Type B pancreatic cell (in vitro differentiated cells): ENCODE measurements around the gene GFAP. TPM values are rescaled to one million over a fixed set of nuclear protein-coding genes. Genes with fewer than 3 reads are reported as not detected.

Experiments used
- DNase-seq: peaks from one replicate; pipeline ENCODE4 v3.0.0; 2021; ENCODE audit warnings: mixed read lengths; ENCODE audit not compliant: unreplicated experiment; ENCODE audit errors: extremely low spot score
- H3K27ac Mint-ChIP-seq: 2 replicates; pipeline ENCODE4 v1.8.0; 2021; ENCODE audit warnings: mild to moderate bottlenecking, mixed read lengths
- H3K27me3 Mint-ChIP-seq: 2 replicates; pipeline ENCODE4 v1.8.0; 2021; ENCODE audit warnings: mixed read lengths
- H3K36me3 Mint-ChIP-seq: 2 replicates; pipeline ENCODE4 v1.8.0; 2021; ENCODE audit warnings: mixed read lengths
- H3K4me1 Mint-ChIP-seq: one replicate; pipeline ENCODE4 v1.8.0; 2021; ENCODE audit warnings: mixed read lengths; ENCODE audit not compliant: unreplicated experiment
- H3K4me3 Mint-ChIP-seq: 2 replicates; pipeline ENCODE4 v1.8.0; 2021; ENCODE audit warnings: mild to moderate bottlenecking, mixed read lengths
- H3K9me3 Mint-ChIP-seq: 2 replicates; pipeline ENCODE4 v1.8.0; 2021; ENCODE audit warnings: mixed read lengths
- CTCF ChIP-seq: fragments of 200-600 bp; sonication (generic); conservative IDR thresholded peaks from 2 replicates; pipeline ENCODE4 v1.5.0; 2021; ENCODE audit warnings: antibody characterized with exemption, mild to moderate bottlenecking
- total RNA-seq: library from RNA; stranded (reverse); gene quantifications from 2 replicates; pipeline ENCODE4 v1.2.1, GENCODE V29; 2021; ENCODE audit warnings: low replicate concordance

The GFAP gene
- total RNA-seq, 1 donor from 2014 or later, result 0.10 TPM

GRCh38 chr17:44924107-44924544, 8.8 kb upstream of the GFAP start:
- no peak for TF ChIP-seq CTCF
- no peak for DNase-seq
- H3K4me1 Mint-ChIP-seq, result peaks cover 13% of the 10 kb centered on the region
- peaks cover 28% of the 10 kb centered on the region for H3K27me3 Mint-ChIP-seq
- no peak overlapping the region for H3K4me3 Mint-ChIP-seq
- peaks cover 4% of the 10 kb centered on the region for H3K36me3 Mint-ChIP-seq
- H3K27ac Mint-ChIP-seq, result no peak overlapping the region
- H3K9me3 Mint-ChIP-seq, result no peaks in the 10 kb centered on the region

GRCh38 chr17:44922746-44923470, 7.6 kb upstream of the GFAP start:
- no peak for DNase-seq
- Mint-ChIP-seq H3K9me3 (no peaks in the 10 kb centered on the region), H3K4me1 (peaks cover 13% of the 10 kb centered on the region), H3K27me3 (peaks cover 34% of the 10 kb centered on the region), H3K36me3 (peaks cover 4% of the 10 kb centered on the region), H3K27ac (no peak overlapping the region), H3K4me3 (no peak overlapping the region)
- no peak for TF ChIP-seq CTCF

- no peak for DNase-seq
- Mint-ChIP-seq H3K27me3 (peaks cover 34% of the 10 kb centered on the region), H3K9me3 (no peaks in the 10 kb centered on the region), H3K27ac (no peak overlapping the region), H3K4me3 (no peak overlapping the region), H3K4me1 (peaks cover 13% of the 10 kb centered on the region), H3K36me3 (peaks cover 4% of the 10 kb centered on the region)
- no peak for TF ChIP-seq CTCF
Observed at GRCh38 chr17:44922136-44922535, 6.8 kb upstream of the GFAP start.

- Mint-ChIP-seq H3K4me1 (peaks cover 13% of the 10 kb centered on the region), H3K27ac (no peak overlapping the region), H3K4me3 (no peak overlapping the region), H3K36me3 (peaks cover under 1% of the 10 kb centered on the region), H3K27me3 (peaks cover 34% of the 10 kb centered on the region), H3K9me3 (no peaks in the 10 kb centered on the region)
- TF ChIP-seq CTCF, result no peak
- no peak for DNase-seq
Observed at GRCh38 chr17:44921122-44921882, 6.0 kb upstream of the GFAP start.

- TF ChIP-seq CTCF, result no peak
- Mint-ChIP-seq H3K27me3 (peaks cover 34% of the 10 kb centered on the region), H3K4me3 (no peak overlapping the region), H3K27ac (no peak overlapping the region), H3K4me1 (peaks cover 13% of the 10 kb centered on the region), H3K9me3 (no peaks in the 10 kb centered on the region), H3K36me3 (no peaks in the 10 kb centered on the region)
- no peak for DNase-seq
Observed at GRCh38 chr17:44920565-44920940, 5.3 kb upstream of the GFAP start.
